ENCODE results near the gene OR13C8.

- TF ChIP-seq POLR2A (IDR thresholded peaks at IDR 0.05) (no peak), CTCF (IDR thresholded peaks at IDR 0.05) (no peak), POLR2AphosphoS5 (IDR thresholded peaks at IDR 0.05) (no peak)
Measured at GRCh38 chr9:104556830-104557634, 11.9 kb upstream of the OR13C8 start.

All from breast epithelium (tissue), 3 donors.